K562 (cell line): ENCODE results near the gene A4GNT. TPM values are rescaled to one million over a fixed set of nuclear protein-coding genes. Genes with fewer than 3 reads are reported as not detected.

Experiments used
- KDM2B ChIP-seq: fragments of 250-450 bp; sonication (Bioruptor Pico); IDR thresholded peaks from 2 replicates; pipeline ENCODE4 v1.8.0; 2021; ENCODE audit warnings: mild to moderate bottlenecking, moderate library complexity
- MCM3 ChIP-seq: fragments of 450-650 bp; IDR thresholded peaks from 2 replicates; pipeline ENCODE4 v1.6.1; 2016
- ZNF384 ChIP-seq: IDR thresholded peaks from 2 replicates; pipeline ENCODE4 v1.6.1; 2012; ENCODE audit warnings: low read depth, low read length, improper control_type of control experiment
- polyA plus RNA-seq, 8 experiments: library from polyadenylated mRNA; depleted of rRNA in 4 of 8; stranded (reverse) in 5 of 8; unstranded in 3 of 8; fragments of >200 nt; fragmentation: Nextera tagmentation in 2 of 8; fragmentation: Illumina TruSeq in 1 of 8; extraction: Ambion mirVana in 2 of 8; extraction: Trizol in 1 of 8; gene quantifications; 2 replicates each; pipeline versions ENCODE4 v1.2.1 to v1.2.3, GENCODE V29; 2011 to 2014; ENCODE audit warnings: inconsistent platforms in 1 of 8, missing spikeins in 1 of 8
- total RNA-seq, 7 experiments: library from RNA; depleted of rRNA in 6 of 7; stranded (reverse); fragments of >200 nt in 6 of 7; fragmentation: Illumina TruSeq in 2 of 7; extraction: Trizol in 2 of 7; gene quantifications; 2 replicates each; pipeline versions ENCODE4 v1.2.1 to v1.2.3, GENCODE V29; 2011 to 2021; ENCODE audit warnings: low replicate concordance in 1 of 7
- TF ChIP-seq, protein P1 (sequence below): fragments of 450-650 bp; IDR thresholded peaks from 2 replicates; pipeline ENCODE4 v1.6.1; 2016; ENCODE audit warnings: mild to moderate bottlenecking, moderate library complexity
- TF ChIP-seq, protein P2 (sequence below): conservative IDR thresholded peaks from 2 replicates; pipeline ENCODE4 v1.6.1; 2011; ENCODE audit warnings: low read depth, mild to moderate bottlenecking, low read length; ENCODE audit not compliant: control insufficient read depth
- TF ChIP-seq, protein P3 (sequence below): fragments of 250-450 bp; sonication (Bioruptor Pico); IDR thresholded peaks from 2 replicates; pipeline ENCODE4 v1.5.0; 2021

A4GNT gene
- total and polyA plus RNA-seq, 9 of the 15 experiments (the other 6 are each of a cell fraction or from before 2014, with no cell fraction given), result not detected

DNA sequence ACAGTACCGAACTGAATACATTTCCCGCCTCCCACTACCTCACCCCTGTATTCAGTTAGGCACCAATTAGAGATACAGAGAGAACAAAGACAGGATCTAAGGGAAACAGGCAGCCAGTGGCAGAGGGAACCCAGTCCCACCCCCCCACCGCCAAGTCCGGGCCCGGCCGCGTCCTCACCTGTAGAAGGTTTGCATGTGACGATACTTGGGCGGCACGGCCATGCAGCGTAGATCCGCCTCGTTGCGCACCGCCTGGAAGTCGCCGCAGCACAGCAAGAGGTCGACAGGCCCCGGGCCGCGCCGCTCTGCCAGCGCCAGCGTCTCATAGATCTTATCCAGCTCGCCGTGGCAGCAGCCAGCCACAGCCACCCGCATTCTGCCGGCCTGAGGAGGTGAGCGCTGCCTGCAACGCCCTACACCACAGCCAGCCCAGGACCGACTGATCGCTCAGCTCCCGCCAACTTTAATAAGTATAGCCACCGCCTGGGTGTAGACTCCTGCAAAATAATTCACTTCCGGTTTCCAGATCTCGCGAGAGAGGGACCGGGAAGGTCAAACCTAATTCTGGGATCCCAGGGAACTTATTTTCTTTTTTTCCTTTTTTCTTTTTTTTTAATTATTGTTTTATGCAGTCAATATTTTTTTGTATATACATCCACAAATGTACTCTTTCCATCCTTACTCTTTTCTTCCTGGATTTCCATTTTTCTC lies 42.4 kb upstream of the A4GNT start, which contains the start of gene DBR1 (continued):
- TF ChIP-seq, protein P1, sequence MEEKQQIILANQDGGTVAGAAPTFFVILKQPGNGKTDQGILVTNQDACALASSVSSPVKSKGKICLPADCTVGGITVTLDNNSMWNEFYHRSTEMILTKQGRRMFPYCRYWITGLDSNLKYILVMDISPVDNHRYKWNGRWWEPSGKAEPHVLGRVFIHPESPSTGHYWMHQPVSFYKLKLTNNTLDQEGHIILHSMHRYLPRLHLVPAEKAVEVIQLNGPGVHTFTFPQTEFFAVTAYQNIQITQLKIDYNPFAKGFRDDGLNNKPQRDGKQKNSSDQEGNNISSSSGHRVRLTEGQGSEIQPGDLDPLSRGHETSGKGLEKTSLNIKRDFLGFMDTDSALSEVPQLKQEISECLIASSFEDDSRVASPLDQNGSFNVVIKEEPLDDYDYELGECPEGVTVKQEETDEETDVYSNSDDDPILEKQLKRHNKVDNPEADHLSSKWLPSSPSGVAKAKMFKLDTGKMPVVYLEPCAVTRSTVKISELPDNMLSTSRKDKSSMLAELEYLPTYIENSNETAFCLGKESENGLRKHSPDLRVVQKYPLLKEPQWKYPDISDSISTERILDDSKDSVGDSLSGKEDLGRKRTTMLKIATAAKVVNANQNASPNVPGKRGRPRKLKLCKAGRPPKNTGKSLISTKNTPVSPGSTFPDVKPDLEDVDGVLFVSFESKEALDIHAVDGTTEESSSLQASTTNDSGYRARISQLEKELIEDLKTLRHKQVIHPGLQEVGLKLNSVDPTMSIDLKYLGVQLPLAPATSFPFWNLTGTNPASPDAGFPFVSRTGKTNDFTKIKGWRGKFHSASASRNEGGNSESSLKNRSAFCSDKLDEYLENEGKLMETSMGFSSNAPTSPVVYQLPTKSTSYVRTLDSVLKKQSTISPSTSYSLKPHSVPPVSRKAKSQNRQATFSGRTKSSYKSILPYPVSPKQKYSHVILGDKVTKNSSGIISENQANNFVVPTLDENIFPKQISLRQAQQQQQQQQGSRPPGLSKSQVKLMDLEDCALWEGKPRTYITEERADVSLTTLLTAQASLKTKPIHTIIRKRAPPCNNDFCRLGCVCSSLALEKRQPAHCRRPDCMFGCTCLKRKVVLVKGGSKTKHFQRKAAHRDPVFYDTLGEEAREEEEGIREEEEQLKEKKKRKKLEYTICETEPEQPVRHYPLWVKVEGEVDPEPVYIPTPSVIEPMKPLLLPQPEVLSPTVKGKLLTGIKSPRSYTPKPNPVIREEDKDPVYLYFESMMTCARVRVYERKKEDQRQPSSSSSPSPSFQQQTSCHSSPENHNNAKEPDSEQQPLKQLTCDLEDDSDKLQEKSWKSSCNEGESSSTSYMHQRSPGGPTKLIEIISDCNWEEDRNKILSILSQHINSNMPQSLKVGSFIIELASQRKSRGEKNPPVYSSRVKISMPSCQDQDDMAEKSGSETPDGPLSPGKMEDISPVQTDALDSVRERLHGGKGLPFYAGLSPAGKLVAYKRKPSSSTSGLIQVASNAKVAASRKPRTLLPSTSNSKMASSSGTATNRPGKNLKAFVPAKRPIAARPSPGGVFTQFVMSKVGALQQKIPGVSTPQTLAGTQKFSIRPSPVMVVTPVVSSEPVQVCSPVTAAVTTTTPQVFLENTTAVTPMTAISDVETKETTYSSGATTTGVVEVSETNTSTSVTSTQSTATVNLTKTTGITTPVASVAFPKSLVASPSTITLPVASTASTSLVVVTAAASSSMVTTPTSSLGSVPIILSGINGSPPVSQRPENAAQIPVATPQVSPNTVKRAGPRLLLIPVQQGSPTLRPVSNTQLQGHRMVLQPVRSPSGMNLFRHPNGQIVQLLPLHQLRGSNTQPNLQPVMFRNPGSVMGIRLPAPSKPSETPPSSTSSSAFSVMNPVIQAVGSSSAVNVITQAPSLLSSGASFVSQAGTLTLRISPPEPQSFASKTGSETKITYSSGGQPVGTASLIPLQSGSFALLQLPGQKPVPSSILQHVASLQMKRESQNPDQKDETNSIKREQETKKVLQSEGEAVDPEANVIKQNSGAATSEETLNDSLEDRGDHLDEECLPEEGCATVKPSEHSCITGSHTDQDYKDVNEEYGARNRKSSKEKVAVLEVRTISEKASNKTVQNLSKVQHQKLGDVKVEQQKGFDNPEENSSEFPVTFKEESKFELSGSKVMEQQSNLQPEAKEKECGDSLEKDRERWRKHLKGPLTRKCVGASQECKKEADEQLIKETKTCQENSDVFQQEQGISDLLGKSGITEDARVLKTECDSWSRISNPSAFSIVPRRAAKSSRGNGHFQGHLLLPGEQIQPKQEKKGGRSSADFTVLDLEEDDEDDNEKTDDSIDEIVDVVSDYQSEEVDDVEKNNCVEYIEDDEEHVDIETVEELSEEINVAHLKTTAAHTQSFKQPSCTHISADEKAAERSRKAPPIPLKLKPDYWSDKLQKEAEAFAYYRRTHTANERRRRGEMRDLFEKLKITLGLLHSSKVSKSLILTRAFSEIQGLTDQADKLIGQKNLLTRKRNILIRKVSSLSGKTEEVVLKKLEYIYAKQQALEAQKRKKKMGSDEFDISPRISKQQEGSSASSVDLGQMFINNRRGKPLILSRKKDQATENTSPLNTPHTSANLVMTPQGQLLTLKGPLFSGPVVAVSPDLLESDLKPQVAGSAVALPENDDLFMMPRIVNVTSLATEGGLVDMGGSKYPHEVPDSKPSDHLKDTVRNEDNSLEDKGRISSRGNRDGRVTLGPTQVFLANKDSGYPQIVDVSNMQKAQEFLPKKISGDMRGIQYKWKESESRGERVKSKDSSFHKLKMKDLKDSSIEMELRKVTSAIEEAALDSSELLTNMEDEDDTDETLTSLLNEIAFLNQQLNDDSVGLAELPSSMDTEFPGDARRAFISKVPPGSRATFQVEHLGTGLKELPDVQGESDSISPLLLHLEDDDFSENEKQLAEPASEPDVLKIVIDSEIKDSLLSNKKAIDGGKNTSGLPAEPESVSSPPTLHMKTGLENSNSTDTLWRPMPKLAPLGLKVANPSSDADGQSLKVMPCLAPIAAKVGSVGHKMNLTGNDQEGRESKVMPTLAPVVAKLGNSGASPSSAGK, result peak; percentile 58; the same call in 1 of the 2 replicates
- TF ChIP-seq ZNF384, result no peak
- TF ChIP-seq MCM3, result no peak
- TF ChIP-seq, protein P2, sequence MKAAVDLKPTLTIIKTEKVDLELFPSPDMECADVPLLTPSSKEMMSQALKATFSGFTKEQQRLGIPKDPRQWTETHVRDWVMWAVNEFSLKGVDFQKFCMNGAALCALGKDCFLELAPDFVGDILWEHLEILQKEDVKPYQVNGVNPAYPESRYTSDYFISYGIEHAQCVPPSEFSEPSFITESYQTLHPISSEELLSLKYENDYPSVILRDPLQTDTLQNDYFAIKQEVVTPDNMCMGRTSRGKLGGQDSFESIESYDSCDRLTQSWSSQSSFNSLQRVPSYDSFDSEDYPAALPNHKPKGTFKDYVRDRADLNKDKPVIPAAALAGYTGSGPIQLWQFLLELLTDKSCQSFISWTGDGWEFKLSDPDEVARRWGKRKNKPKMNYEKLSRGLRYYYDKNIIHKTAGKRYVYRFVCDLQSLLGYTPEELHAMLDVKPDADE, result 0 out of 2 replicates have a peak, but pooled peaks have one; percentile 45
- TF ChIP-seq KDM2B (CRISPR knock-in tag), result no peak
- TF ChIP-seq, protein P3, sequence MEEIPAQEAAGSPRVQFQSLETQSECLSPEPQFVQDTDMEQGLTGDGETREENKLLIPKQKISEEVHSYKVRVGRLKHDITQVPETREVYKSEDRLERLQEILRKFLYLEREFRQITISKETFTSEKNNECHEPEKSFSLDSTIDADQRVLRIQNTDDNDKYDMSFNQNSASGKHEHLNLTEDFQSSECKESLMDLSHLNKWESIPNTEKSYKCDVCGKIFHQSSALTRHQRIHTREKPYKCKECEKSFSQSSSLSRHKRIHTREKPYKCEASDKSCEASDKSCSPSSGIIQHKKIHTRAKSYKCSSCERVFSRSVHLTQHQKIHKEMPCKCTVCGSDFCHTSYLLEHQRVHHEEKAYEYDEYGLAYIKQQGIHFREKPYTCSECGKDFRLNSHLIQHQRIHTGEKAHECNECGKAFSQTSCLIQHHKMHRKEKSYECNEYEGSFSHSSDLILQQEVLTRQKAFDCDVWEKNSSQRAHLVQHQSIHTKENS (CRISPR knock-in tag), result no peak
